Measurements from ENCODE around the gene GIPC1.

GIPC1 gene

GRCh38 chr19:14450876-14451275, 45.1 kb downstream of the GIPC1 start:
- no peak overlapping the region for H3K27ac Mint-ChIP-seq
- H3K9me3 Mint-ChIP-seq, result no peaks in the 10 kb centered on the region
- ATAC-seq (ENCODE audit: low read depth), result no peak
- no peak for DNase-seq (ENCODE audit: low spot score in 2 of 2)
- H3K36me3 Mint-ChIP-seq, result peaks cover 39% of the 10 kb centered on the region
- H3K27me3 Mint-ChIP-seq, result no peaks in the 10 kb centered on the region
- H3K4me1 Mint-ChIP-seq, result peaks cover 2% of the 10 kb centered on the region
- no peak overlapping the region for H3K4me3 Mint-ChIP-seq

GRCh38 chr19:14450168-14450874, 45.6 kb downstream of the GIPC1 start:
- Mint-ChIP-seq H3K4me3 (no peak overlapping the region), H3K9me3 (no peaks in the 10 kb centered on the region), H3K27me3 (no peaks in the 10 kb centered on the region), H3K27ac (no peak overlapping the region), H3K36me3 (peaks cover 38% of the 10 kb centered on the region), H3K4me1 (peaks cover 2% of the 10 kb centered on the region)
- peak; percentile 82 for ATAC-seq (ENCODE audit: low read depth)
- DNase-seq (ENCODE audit: low spot score in 2 of 2), result no peak

GRCh38 chr19:14449321-14449720, 46.6 kb downstream of the GIPC1 start:
- H3K36me3 Mint-ChIP-seq, result peaks cover 39% of the 10 kb centered on the region
- DNase-seq (ENCODE audit: low spot score in 2 of 2) (no peak), ATAC-seq (ENCODE audit: low read depth) (no peak)
- peaks cover 2% of the 10 kb centered on the region for H3K4me1 Mint-ChIP-seq
- no peak overlapping the region for H3K4me3 Mint-ChIP-seq
- no peaks in the 10 kb centered on the region for H3K9me3 Mint-ChIP-seq
- no peaks in the 10 kb centered on the region for H3K27me3 Mint-ChIP-seq
- no peak overlapping the region for H3K27ac Mint-ChIP-seq

GRCh38 chr19:14446336-14447036, 49.4 kb downstream of the GIPC1 start:
- Mint-ChIP-seq H3K9me3 (no peaks in the 10 kb centered on the region), H3K27me3 (no peaks in the 10 kb centered on the region), H3K4me3 (no peak overlapping the region), H3K4me1 (peaks cover 9% of the 10 kb centered on the region), H3K27ac (no peak overlapping the region), H3K36me3 (peaks cover 47% of the 10 kb centered on the region)
- DNase-seq (ENCODE audit: low spot score in 2 of 2), result no peak
- ATAC-seq (ENCODE audit: low read depth), result no peak

- Mint-ChIP-seq H3K4me3 (no peak overlapping the region), H3K27me3 (no peaks in the 10 kb centered on the region), H3K36me3 (peaks cover 32% of the 10 kb centered on the region), H3K4me1 (peaks cover 24% of the 10 kb centered on the region), H3K27ac (no peak overlapping the region), H3K9me3 (no peaks in the 10 kb centered on the region)
- ATAC-seq (ENCODE audit: low read depth) (no peak), DNase-seq (ENCODE audit: low spot score in 2 of 2) (no peak)
These were observed 52.2 kb downstream of the GIPC1 start for GRCh38 chr19:14443632-14444216.

GRCh38 chr19:14442891-14443631, 52.9 kb downstream of the GIPC1 start:
- peaks cover 29% of the 10 kb centered on the region for H3K36me3 Mint-ChIP-seq
- no peak for DNase-seq (ENCODE audit: low spot score in 2 of 2)
- peaks cover 25% of the 10 kb centered on the region for H3K4me1 Mint-ChIP-seq
- peak overlapping the region; percentile 24 for H3K4me3 Mint-ChIP-seq
- no peaks in the 10 kb centered on the region for H3K27me3 Mint-ChIP-seq
- H3K27ac Mint-ChIP-seq, result no peak overlapping the region
- H3K9me3 Mint-ChIP-seq, result no peaks in the 10 kb centered on the region
- no peak for ATAC-seq (ENCODE audit: low read depth)

GRCh38 chr19:14441041-14441938, 54.6 kb downstream of the GIPC1 start:
- DNase-seq (ENCODE audit: low spot score in 2 of 2) (no peak), ATAC-seq (ENCODE audit: low read depth) (no peak)
- Mint-ChIP-seq H3K36me3 (peaks cover 21% of the 10 kb centered on the region), H3K4me1 (peaks cover 29% of the 10 kb centered on the region), H3K9me3 (no peaks in the 10 kb centered on the region), H3K27ac (peak overlapping the region; percentile 11), H3K4me3 (peak overlapping the region; percentile 92), H3K27me3 (no peaks in the 10 kb centered on the region)

- no peaks in the 10 kb centered on the region for H3K27me3 Mint-ChIP-seq
- H3K4me1 Mint-ChIP-seq, result peaks cover 29% of the 10 kb centered on the region
- peaks cover 20% of the 10 kb centered on the region for H3K36me3 Mint-ChIP-seq
- no peaks in the 10 kb centered on the region for H3K9me3 Mint-ChIP-seq
- peak overlapping the region; percentile 89 for H3K27ac Mint-ChIP-seq
- ATAC-seq (ENCODE audit: low read depth) (peak; percentile 100), DNase-seq (ENCODE audit: low spot score in 2 of 2) (peak; percentile 75 to 76)
- H3K4me3 Mint-ChIP-seq, result peak overlapping the region; percentile 92
These were observed 55.9 kb downstream of the GIPC1 start for GRCh38 chr19:14440049-14440448.

- H3K27me3 Mint-ChIP-seq, result no peaks in the 10 kb centered on the region
- H3K27ac Mint-ChIP-seq, result peak overlapping the region; percentile 55
- DNase-seq (ENCODE audit: low spot score in 2 of 2), result no peak
- no peak for ATAC-seq (ENCODE audit: low read depth)
- no peaks in the 10 kb centered on the region for H3K9me3 Mint-ChIP-seq
- peaks cover 37% of the 10 kb centered on the region for H3K4me1 Mint-ChIP-seq
- H3K36me3 Mint-ChIP-seq, result peaks cover 13% of the 10 kb centered on the region
- peak overlapping the region; percentile 60 for H3K4me3 Mint-ChIP-seq
These were observed 56.9 kb downstream of the GIPC1 start for GRCh38 chr19:14439014-14439413.

GRCh38 chr19:14437578-14438140, 58.3 kb downstream of the GIPC1 start:
- H3K9me3 Mint-ChIP-seq, result no peaks in the 10 kb centered on the region
- no peak for DNase-seq (ENCODE audit: low spot score in 2 of 2)
- H3K4me1 Mint-ChIP-seq, result peaks cover 34% of the 10 kb centered on the region
- ATAC-seq (ENCODE audit: low read depth), result no peak
- H3K36me3 Mint-ChIP-seq, result peaks cover 6% of the 10 kb centered on the region
- H3K27ac Mint-ChIP-seq, result peak overlapping the region; percentile 35
- no peak overlapping the region for H3K4me3 Mint-ChIP-seq
- H3K27me3 Mint-ChIP-seq, result no peaks in the 10 kb centered on the region

GRCh38 chr19:14435320-14436050, 60.4 kb downstream of the GIPC1 start:
- Mint-ChIP-seq H3K36me3 (peaks cover 3% of the 10 kb centered on the region), H3K9me3 (no peaks in the 10 kb centered on the region), H3K27me3 (no peaks in the 10 kb centered on the region), H3K4me1 (peaks cover 35% of the 10 kb centered on the region), H3K4me3 (peak overlapping the region; percentile 29), H3K27ac (no peak overlapping the region)
- no peak for ATAC-seq (ENCODE audit: low read depth)
- DNase-seq (ENCODE audit: low spot score in 2 of 2), result no peak

GRCh38 chr19:14434543-14435319, 61.2 kb downstream of the GIPC1 start:
- Mint-ChIP-seq H3K27ac (peak overlapping the region; percentile 65), H3K27me3 (no peaks in the 10 kb centered on the region), H3K4me1 (peaks cover 28% of the 10 kb centered on the region), H3K9me3 (no peaks in the 10 kb centered on the region), H3K4me3 (peak overlapping the region; percentile 83), H3K36me3 (no peaks in the 10 kb centered on the region)
- no peak for DNase-seq (ENCODE audit: low spot score in 2 of 2)
- no peak for ATAC-seq (ENCODE audit: low read depth)

Data from memory B cell (primary cell).